Heart left ventricle (tissue), 13 donors: ENCODE measurements around the gene ELOVL2.
"Not testable (repeated sequence)": the region's sequence is repeated elsewhere in the genome, so short reads cannot be mapped to it uniquely, and the experiment has no call there.

Experiments
- CTCF ChIP-seq, 12 donors: fragments of 200-600 bp; sonication (generic) in 4 of 12; IDR thresholded peaks; one replicate each; pipeline versions ENCODE4 v1.5.0 to v1.8.0; 2018 to 2022; ENCODE audit warnings: antibody characterized with exemption in 12 of 12, mild to moderate bottlenecking in 5 of 12
- POLR2A ChIP-seq, 2 donors: fragments of 450-650 bp; IDR thresholded peaks; one replicate each; pipeline ENCODE4 v1.6.1; 2017; ENCODE audit warnings: antibody characterized with exemption in 2 of 2, mild to moderate bottlenecking in 2 of 2, moderate library complexity in 2 of 2
- donor health status: ischemic (EF 13 %, LVEDD 7.1; RV severe dilation, severe dysfunction).
- donor health status: DM: no; HTN: yes; CAD: no.
- donor health status: DM: no; HTN: no; CAD: no.
- donor health status: ischemic (EF 25% LVEDD 6.9; RV normal size, moderate dysfunction).
- donor health status: ischemic (EF 25% LVEDD 5.7; RV mildly dilated, moderate dysfunction).
- donor health status: ischemic (EF 35%, LVEDD 5.7; RV mildly dilated, moderate dysfunction).
- donor health status: nonischemic (EF 11% LVEDD 7.7; RV severe dilation, severe dysfunction).
- donor health status: DM: yes; HTN: yes; CAD: no.
- donor health status: PGD.
- donor health status: ischemic (EF 29% LVEDD 5.4; RV normal size, mild dysfunction).
- donor health status: nonischemic (EF 23%, LVEDD 6.1; RV moderate dilation, normal function).

DNA sequence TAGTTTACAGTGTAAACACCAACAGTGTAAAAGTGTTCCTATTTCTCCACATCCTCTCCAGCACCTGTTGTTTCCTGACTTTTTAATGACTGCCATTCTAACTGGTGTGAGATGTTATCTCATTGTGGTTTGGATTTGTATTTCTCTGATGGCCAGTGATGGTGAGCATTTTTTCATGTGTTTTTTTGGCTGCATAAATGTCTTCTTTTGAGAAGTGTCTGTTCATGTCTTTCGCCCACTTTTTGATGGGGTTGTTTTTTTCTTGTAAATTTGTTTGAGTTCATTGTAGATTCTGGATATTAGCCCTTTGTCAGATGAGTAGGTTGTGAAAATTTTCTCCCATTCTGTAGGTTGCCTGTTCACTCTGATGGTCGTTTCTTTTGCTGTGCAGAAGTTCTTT lies 59.1 kb downstream of the ELOVL2 start:
- TF ChIP-seq POLR2A, CTCF (IDR thresholded peaks at IDR 0.05): not testable (repeated sequence)
